Uterus (tissue), 2 donors: ENCODE results near the gene OSBPL7.

Experiments used
- CTCF ChIP-seq, 4 experiments: fragments of 200-600 bp in 2 of 4; fragments of 450-650 bp in 2 of 4; sonication (generic) in 2 of 4; IDR thresholded peaks; one replicate each; pipeline ENCODE4 v1.5.1; 2016 to 2019; ENCODE audit warnings: antibody characterized with exemption in 4 of 4, mild to moderate bottlenecking in 2 of 4, moderate library complexity in 1 of 4
- POLR2A ChIP-seq, 2 donors: fragments of 450-650 bp; IDR thresholded peaks; one replicate each; pipeline ENCODE4 v1.6.1; 2016; ENCODE audit warnings: antibody characterized with exemption in 2 of 2, mild to moderate bottlenecking in 1 of 2, moderate library complexity in 1 of 2

- TF ChIP-seq CTCF (IDR thresholded peaks at IDR 0.05) (no peak), POLR2A (IDR thresholded peaks at IDR 0.05) (no peak)
These were observed 26.6 kb upstream of the OSBPL7 start for GRCh38 chr17:47848198-47848513.
